Endothelial cell of umbilical vein (primary cell): Measurements from ENCODE around the gene FRYL. TPM values are rescaled to one million over a fixed set of nuclear protein-coding genes. Genes with fewer than 3 reads are reported as not detected.

Experiments used
- BruUV-seq: library from RNA; stranded (reverse); fragments of 400-500 nt; replicated peaks from 2 replicates; lab custom pipeline; 2021; lab: Mats Ljungman, UMichigan
- CTCF ChIA-PET: fragments of 300-600, 350-600 bp; sonication (Branson Sonifier 250); formaldehyde crosslinking; loops from one replicate; lab custom pipeline; 2021; ENCODE audit warnings: antibody characterized with exemption, inconsistent platforms; lab: Charles Lee
- POLR2A ChIA-PET: fragments of 300-600, 350-600 bp; sonication (Branson Sonifier 250); formaldehyde crosslinking; loops from one replicate; lab custom pipeline; 2021; ENCODE audit warnings: antibody characterized with exemption, inconsistent platforms; lab: Charles Lee
- DNase-seq: peaks from one replicate; pipeline ENCODE4 v3.0.0-alpha.2; 2011; ENCODE audit warnings: low read depth, low spot score
- FAIRE-seq: peaks from 2 replicates; lab custom pipeline; 2011; peaks lifted over from hg19 to GRCh38; lab: Jason Lieb, UNC
- H2AFZ ChIP-seq: 2 replicates; pipeline ENCODE4 v1.6.0; 2012; ENCODE audit warnings: low read depth, low read length, control low read depth, inconsistent platforms
- H3K27ac ChIP-seq: 2 replicates; pipeline ENCODE4 v1.5.1; 2011; ENCODE audit warnings: low read depth, mild to moderate bottlenecking, control low read depth, low read length, moderate library complexity; ENCODE audit not compliant: insufficient read depth
- H3K27me3 ChIP-seq, 2 experiments: 2 replicates each; pipeline versions ENCODE4 v1.6.0 to v1.6.1; 2011; ENCODE audit warnings: low read length in 2 of 2, mixed read lengths in 1 of 2; ENCODE audit not compliant: control insufficient read depth in 2 of 2, insufficient read depth in 2 of 2
- H3K36me3 ChIP-seq, 2 experiments: 2 replicates in 1 of 2; 3 replicates in 1 of 2; pipeline ENCODE4 v1.5.1; 2011; ENCODE audit warnings: low read length in 2 of 2, mild to moderate bottlenecking in 1 of 2, moderate library complexity in 1 of 2; ENCODE audit not compliant: control insufficient read depth in 2 of 2, insufficient read depth in 2 of 2; ENCODE audit errors: extremely low read depth in 1 of 2
- H3K4me1 ChIP-seq: 3 replicates; pipeline ENCODE4 v1.5.1; 2011; ENCODE audit warnings: mild to moderate bottlenecking, low read length; ENCODE audit not compliant: control insufficient read depth, insufficient read depth; ENCODE audit errors: extremely low read depth
- H3K4me2 ChIP-seq: 2 replicates; pipeline ENCODE4 v1.6.1; 2011; ENCODE audit warnings: low read length, control low read depth, mixed read lengths; ENCODE audit not compliant: insufficient read depth
- H3K4me3 ChIP-seq, 3 experiments: fragments of 200-600 bp in 1 of 3; sonication (generic), shearing (Covaris generic) in 1 of 3; replicated peaks in 1 of 3; 2 replicates each; pipeline ENCODE4 v1.5.1; 2011 to 2016; ENCODE audit warnings: control low read depth in 3 of 3, low read length in 3 of 3, mild to moderate bottlenecking in 2 of 3, inconsistent platforms in 1 of 3, low read depth in 1 of 3, moderate library complexity in 1 of 3; ENCODE audit not compliant: insufficient read depth in 1 of 3
- H3K79me2 ChIP-seq: 2 replicates; pipeline ENCODE4 v1.6.0; 2012; ENCODE audit warnings: low read length, inconsistent platforms; ENCODE audit not compliant: control insufficient read depth, insufficient read depth
- H3K9ac ChIP-seq: replicated peaks from 2 replicates; pipeline ENCODE3; 2011; ENCODE audit warnings: low read length, control low read depth; ENCODE audit not compliant: insufficient read depth; ENCODE audit errors: extremely low read depth
- H3K9me1 ChIP-seq: replicated peaks from 3 replicates; pipeline ENCODE4 v1.6.0; 2011; ENCODE audit warnings: mild to moderate bottlenecking, low read length; ENCODE audit not compliant: control insufficient read depth, insufficient read depth; ENCODE audit errors: extremely low read depth
- H3K9me3 ChIP-seq: replicated peaks from 2 replicates; pipeline ENCODE4 v1.5.1; 2012; ENCODE audit warnings: low read length, inconsistent platforms; ENCODE audit not compliant: control insufficient read depth, insufficient read depth
- H4K20me1 ChIP-seq: replicated peaks from 2 replicates; pipeline ENCODE3; 2011; ENCODE audit warnings: mild to moderate bottlenecking, low read length; ENCODE audit not compliant: control insufficient read depth, insufficient read depth; ENCODE audit errors: extremely low read depth
- CTCF ChIP-seq, 2 donors: IDR thresholded peaks; 1 replicate in 1 of 2; 2 replicates in 1 of 2; pipeline ENCODE4 v1.5.1; 2011; ENCODE audit warnings: low read length in 2 of 2, mild to moderate bottlenecking in 2 of 2, moderate library complexity in 2 of 2, control low read depth in 1 of 2, inconsistent platforms in 1 of 2, low read depth in 1 of 2; ENCODE audit not compliant: insufficient read depth in 1 of 2; ENCODE audit errors: extremely low read depth in 1 of 2
- EZH2 ChIP-seq: IDR thresholded peaks from 2 replicates; pipeline ENCODE4 v1.6.1; 2012; ENCODE audit warnings: borderline replicate concordance, low read depth, mild to moderate bottlenecking, moderate library complexity, low read length, inconsistent platforms; ENCODE audit not compliant: severe bottlenecking
- FOS ChIP-seq: IDR thresholded peaks from 2 replicates; pipeline ENCODE4 v1.6.1; 2011; ENCODE audit warnings: mild to moderate bottlenecking, low read length, moderate library complexity, borderline replicate concordance; ENCODE audit not compliant: insufficient read depth
- GATA2 ChIP-seq: IDR thresholded peaks from 2 replicates; pipeline ENCODE4 v1.7.0; 2011; ENCODE audit warnings: low read depth, mild to moderate bottlenecking, moderate library complexity, mixed read lengths, low read length; ENCODE audit not compliant: insufficient read length, insufficient read depth
- JUN ChIP-seq: IDR thresholded peaks from 2 replicates; pipeline ENCODE4 v1.6.1; 2011; ENCODE audit warnings: borderline replicate concordance, low read depth; ENCODE audit not compliant: insufficient read length, insufficient read depth
- MAX ChIP-seq: IDR thresholded peaks from 2 replicates; pipeline ENCODE4 v1.6.1; 2011; ENCODE audit not compliant: insufficient read depth, insufficient read length
- MYC ChIP-seq: IDR thresholded peaks from one replicate; pipeline ENCODE4 v1.6.1; 2011; ENCODE audit warnings: mild to moderate bottlenecking, low read depth, low read length
- POLR2A ChIP-seq: IDR thresholded peaks from 2 replicates; pipeline ENCODE4 v1.6.1; 2012; ENCODE audit warnings: low read depth, mild to moderate bottlenecking, control low read depth, low read length
- POLR2AphosphoS5 ChIP-seq: IDR thresholded peaks from 2 replicates; pipeline ENCODE4 v1.6.1; 2012; ENCODE audit warnings: low read depth, mild to moderate bottlenecking, control low read depth, low read length, moderate library complexity; ENCODE audit not compliant: insufficient read depth
- dilution Hi-C: fragments of 300-500 bp; cut with MboI; formaldehyde crosslinking; loops from one replicate; pipeline ENCODE4 v1.15.0; 2019; ENCODE audit warnings: low sequenced_read_pairs; ENCODE audit not compliant: extremely low pct_ligation_motif_present
- intact Hi-C: fragments of 100-400 bp; cut with micrococcal nuclease; formaldehyde crosslinking; loops from one replicate; pipeline ENCODE4 v1.10.0; 2022
- polyA plus RNA-seq, 4 experiments: library from polyadenylated mRNA; depleted of rRNA in 3 of 4; stranded (reverse) in 3 of 4; unstranded in 1 of 4; fragments of >200 nt; gene quantifications; 2 replicates each; pipeline versions ENCODE4 v1.2.1 to v1.2.3, GENCODE V29; 2011 to 2012; ENCODE audit warnings: missing spikeins in 1 of 4
- total RNA-seq: library from RNA; stranded (reverse); gene quantifications from 2 replicates; pipeline ENCODE4 v1.2.3, GENCODE V29; 2021

Gene FRYL
- total and polyA plus RNA-seq, 2 donors (not counting 3 experiments of a cell fraction or from before 2014, with no cell fraction given), result 17.0 to 84.9 TPM

- intact Hi-C loops, result loop anchor here (1.0 to 2.0 kb wide), 3 partner anchors 99 to 281 kb away; partner anchors contain the start of gene FRYL
- H3K4me1 ChIP-seq, result peaks cover 9% of the 10 kb centered on the region
- no TSS peak for BruUV-seq
- H3K36me3 ChIP-seq, result no peaks in the 10 kb centered on the region
- FAIRE-seq (no peak), DNase-seq (peak; percentile 73)
- POLR2A ChIA-PET, result no interaction called here
- H3K27me3 ChIP-seq, result no peaks in the 10 kb centered on the region
- H3K4me2 ChIP-seq, result no peak overlapping the region
- TF ChIP-seq JUN, result peak; percentile 2
- no peak for TF ChIP-seq MYC
- peak; percentile 8 to 33 for TF ChIP-seq CTCF (IDR thresholded peaks at IDR 0.05; ENCODE audit: extremely low read depth in 1 of 2, insufficient read depth in 1 of 2, low read depth in 1 of 2, low read length in 2 of 2)
- no peak overlapping the region for H3K4me3 ChIP-seq
- H3K27ac ChIP-seq, result no peak overlapping the region
- CTCF ChIA-PET, result interaction anchor here (0.7 to 5.9 kb wide), 10 partner anchors 13 to 103 kb away, joined by 3 to 105 read pairs (median 4); no protein-coding TSS in a partner anchor
- no peaks in the 10 kb centered on the region for H3K9me3 ChIP-seq
- H4K20me1 ChIP-seq, result peaks cover 10% of the 10 kb centered on the region
- H2AFZ ChIP-seq, result no peak overlapping the region
- dilution Hi-C loops, result no loop called here
- H3K9me1 ChIP-seq, result no peaks in the 10 kb centered on the region
- peaks cover 38% of the 10 kb centered on the region for H3K79me2 ChIP-seq
- H3K9ac ChIP-seq, result no peak overlapping the region
Measured at GRCh38 chr4:48681856-48682255, 98.2 kb downstream of the FRYL start.

- Histone ChIP-seq H3K79me2 (peaks cover 35% of the 10 kb centered on the region), H3K4me3 (no peak overlapping the region), H3K9ac (no peak overlapping the region), H3K4me1 (peaks cover 9% of the 10 kb centered on the region), H3K27ac (no peak overlapping the region), H3K9me1 (no peaks in the 10 kb centered on the region), H2AFZ (no peak overlapping the region), H3K4me2 (no peak overlapping the region), H3K36me3 (no peaks in the 10 kb centered on the region), H4K20me1 (peaks cover 10% of the 10 kb centered on the region), H3K27me3 (no peaks in the 10 kb centered on the region), H3K9me3 (no peaks in the 10 kb centered on the region)
- dilution Hi-C loops (no loop called here), intact Hi-C loops (no loop called here)
- DNase-seq, result no peak
- CTCF ChIA-PET, result interaction anchor here (0.8 to 5.9 kb wide), 7 partner anchors 12 to 102 kb away, joined by 3 to 105 read pairs (median 4); no protein-coding TSS in a partner anchor
- no peak for FAIRE-seq
- POLR2A ChIA-PET, result no interaction called here
- BruUV-seq, result no TSS peak
- no peak for TF ChIP-seq MAX
- TF ChIP-seq POLR2AphosphoS5, result no peak
- no peak for TF ChIP-seq CTCF (IDR thresholded peaks at IDR 0.05; ENCODE audit: extremely low read depth in 1 of 2, insufficient read depth in 1 of 2, low read depth in 1 of 2, low read length in 2 of 2)
- TF ChIP-seq GATA2, result no peak
- no peak for TF ChIP-seq POLR2A
- TF ChIP-seq MYC, result no peak
- no peak for TF ChIP-seq EZH2
- no peak for TF ChIP-seq JUN
- no peak for TF ChIP-seq FOS
Measured at GRCh38 chr4:48680848-48681568, 99.1 kb downstream of the FRYL start.
